PC-3 (cell line): ENCODE results near the gene APOL4. TPM values are rescaled to one million over a fixed set of nuclear protein-coding genes. Genes with fewer than 3 reads are reported as not detected.

Source experiments
- ATAC-seq: fragments of 200-7000 bp; cut with Tn5 transposase; 2 replicates; pipeline ENCODE4 v1.9.1; 2020; ENCODE audit warnings: mild to moderate bottlenecking, moderate library complexity
- BruUV-seq: library from RNA; stranded (reverse); fragments of 400-500 nt; replicated peaks from 2 replicates; lab custom pipeline; 2021; lab: Mats Ljungman, UMichigan
- CTCF ChIA-PET: fragments of 300-600 bp; sonication (Branson Sonifier 250); formaldehyde crosslinking; loops from one replicate; lab custom pipeline; 2022; ENCODE audit warnings: antibody characterized with exemption; lab: Charles Lee
- POLR2A ChIA-PET: fragments of 300-600 bp; sonication (Branson Sonifier 250); formaldehyde crosslinking; loops from one replicate; lab custom pipeline; 2022; ENCODE audit warnings: antibody characterized with exemption; ENCODE audit not compliant: unreplicated experiment; lab: Charles Lee
- DNase-seq: peaks from one replicate; pipeline ENCODE4 v3.0.0-alpha.2; 2015
- H2AFZ ChIP-seq: fragments of 300-600 bp; sonication (generic); 2 replicates; pipeline ENCODE4 v1.6.0; 2016; ENCODE audit warnings: antibody characterized with exemption, low read length
- H3F3A ChIP-seq: fragments of 300-600 bp; sonication (generic); one replicate; pipeline ENCODE4 v1.6.0; 2017; ENCODE audit warnings: antibody characterized with exemption, low read length, control low read depth, mild to moderate bottlenecking; ENCODE audit not compliant: unreplicated experiment
- H3K27ac ChIP-seq: fragments of 300-600 bp; sonication (generic); 2 replicates; pipeline ENCODE4 v1.5.1; 2016; ENCODE audit warnings: mild to moderate bottlenecking, low read length
- H3K27me3 ChIP-seq: fragments of 300-600 bp; sonication (generic); 2 replicates; pipeline ENCODE4 v1.6.1; 2016; ENCODE audit warnings: low read length, mixed read lengths
- H3K36me3 ChIP-seq: fragments of 300-600 bp; sonication (generic); 2 replicates; pipeline ENCODE4 v1.6.1; 2016; ENCODE audit warnings: low read depth, mixed run types, low read length, mixed read lengths
- H3K4me1 ChIP-seq: fragments of 300-600 bp; sonication (generic); 2 replicates; pipeline ENCODE4 v1.5.1; 2016; ENCODE audit warnings: low read length; ENCODE audit not compliant: insufficient read depth
- H3K4me2 ChIP-seq: fragments of 300-600 bp; sonication (generic); 2 replicates; pipeline ENCODE4 v1.6.0; 2016; ENCODE audit warnings: low read length
- H3K4me3 ChIP-seq: fragments of 300-600 bp; sonication (generic); 2 replicates; pipeline ENCODE4 v1.5.1; 2016; ENCODE audit warnings: mild to moderate bottlenecking, low read length, mixed read lengths
- H3K79me2 ChIP-seq: fragments of 300-600 bp; sonication (generic); 2 replicates; pipeline ENCODE4 v1.6.1; 2017; ENCODE audit warnings: low read length, mixed read lengths
- H3K9ac ChIP-seq: fragments of 300-600 bp; sonication (generic); 2 replicates; pipeline ENCODE4 v1.6.0; 2016; ENCODE audit warnings: mild to moderate bottlenecking, low read length
- H3K9me2 ChIP-seq: fragments of 300-600 bp; sonication (generic); replicated peaks from 2 replicates; pipeline ENCODE4 v1.6.1; 2016; ENCODE audit warnings: mixed run types, low read length, mixed read lengths
- H3K9me3 ChIP-seq: fragments of 300-600 bp; sonication (generic); 2 replicates; pipeline ENCODE4 v1.6.1; 2016; ENCODE audit warnings: low read length, mixed read lengths
- H4K20me1 ChIP-seq: fragments of 300-600 bp; sonication (generic); 2 replicates; pipeline ENCODE4 v1.6.1; 2016; ENCODE audit warnings: low read length, mixed read lengths
- CTCF ChIP-seq: fragments of 300-600 bp; sonication (generic); conservative IDR thresholded peaks from 2 replicates; pipeline ENCODE4 v1.5.1; 2017; ENCODE audit warnings: antibody characterized with exemption, low read depth, mild to moderate bottlenecking, low read length
- EZH2 ChIP-seq: fragments of 300-600 bp; sonication (generic); IDR thresholded peaks from one replicate; pipeline ENCODE4 v1.6.1; 2017; ENCODE audit warnings: antibody characterized with exemption, mild to moderate bottlenecking, low read length; ENCODE audit not compliant: unreplicated experiment
- EZH2phosphoT487 ChIP-seq: fragments of 300-600 bp; sonication (generic); IDR thresholded peaks from 2 replicates; pipeline ENCODE4 v1.6.1; 2018; ENCODE audit warnings: mild to moderate bottlenecking, antibody characterized with exemption, low read length, borderline replicate concordance
- intact Hi-C: fragments of 100-400 bp; cut with micrococcal nuclease; formaldehyde crosslinking; loops from 2 replicates; pipeline ENCODE4 v1.9.0; 2023
- total RNA-seq: library from RNA; depleted of rRNA; stranded (reverse); fragments of >200 nt; gene quantifications from 2 replicates; pipeline ENCODE4 v1.2.3, GENCODE V29; 2014

The APOL4 gene
- total RNA-seq, 1 experiment from 2014 or later = 0.04 TPM

- CTCF ChIA-PET = interaction anchor here (0.7 kb wide), 1 partner anchor 157 kb away, joined by 3 read pairs; no protein-coding TSS in a partner anchor
- DNase-seq = no peak
- H3K9me2 ChIP-seq = no peaks in the 10 kb centered on the region
- no peak overlapping the region for H2AFZ ChIP-seq
- POLR2A ChIA-PET = interaction anchor here (0.6 kb wide), 1 partner anchor 27 kb away, joined by 4 read pairs; no protein-coding TSS in a partner anchor
- no peak overlapping the region for H3K4me3 ChIP-seq
- no peaks in the 10 kb centered on the region for H3K4me1 ChIP-seq
- no peaks in the 10 kb centered on the region; the same call in 1 of the 2 replicates for H3K36me3 ChIP-seq
- intact Hi-C loops = loop anchor here (2.0 kb wide), 1 partner anchor 26 kb away; no protein-coding TSS in a partner anchor
- TF ChIP-seq EZH2phosphoT487 (no peak), CTCF (no peak), EZH2 (no peak)
- H3F3A ChIP-seq = no peaks in the 10 kb centered on the region
- no TSS peak for BruUV-seq
- no peak overlapping the region for H3K4me2 ChIP-seq
- no peaks in the 10 kb centered on the region for H3K9me3 ChIP-seq
- H3K9ac ChIP-seq = no peak overlapping the region
- no peaks in the 10 kb centered on the region for H3K79me2 ChIP-seq
- H4K20me1 ChIP-seq = no peaks in the 10 kb centered on the region
- no peak overlapping the region for H3K27ac ChIP-seq
- no peak for ATAC-seq
- no peaks in the 10 kb centered on the region for H3K27me3 ChIP-seq
Observed at GRCh38 chr22:36194385-36194784, 7.2 kb downstream of the APOL4 start.

GRCh38 chr22:36193577-36193976 is 8.0 kb downstream of the APOL4 start:
- intact Hi-C loops = no loop called here
- Histone ChIP-seq H3K9ac (no peak overlapping the region), H3K4me1 (no peaks in the 10 kb centered on the region), H4K20me1 (no peaks in the 10 kb centered on the region), H3K4me2 (no peak overlapping the region), H2AFZ (no peak overlapping the region), H3F3A (no peaks in the 10 kb centered on the region), H3K27me3 (no peaks in the 10 kb centered on the region), H3K4me3 (no peak overlapping the region), H3K79me2 (no peaks in the 10 kb centered on the region), H3K27ac (no peak overlapping the region), H3K9me2 (no peaks in the 10 kb centered on the region), H3K36me3 (no peaks in the 10 kb centered on the region; the same call in 1 of the 2 replicates), H3K9me3 (no peaks in the 10 kb centered on the region)
- TF ChIP-seq EZH2phosphoT487 (no peak), EZH2 (no peak), CTCF (no peak)
- DNase-seq (no peak), ATAC-seq (no peak)
- CTCF ChIA-PET = no interaction called here
- BruUV-seq = no TSS peak
- POLR2A ChIA-PET = no interaction called here

GRCh38 chr22:36193171-36193570 is 8.4 kb downstream of the APOL4 start:
- ChIA-PET CTCF (no interaction called here), POLR2A (no interaction called here)
- H4K20me1 ChIP-seq = no peaks in the 10 kb centered on the region
- intact Hi-C loops = no loop called here
- H3K27ac ChIP-seq = no peak overlapping the region
- DNase-seq (no peak), ATAC-seq (no peak)
- H3K9me3 ChIP-seq = no peaks in the 10 kb centered on the region
- H3K79me2 ChIP-seq = no peaks in the 10 kb centered on the region
- no peak overlapping the region for H3K9ac ChIP-seq
- H2AFZ ChIP-seq = no peak overlapping the region
- no peaks in the 10 kb centered on the region; the same call in 1 of the 2 replicates for H3K36me3 ChIP-seq
- no peaks in the 10 kb centered on the region for H3K4me1 ChIP-seq
- H3K4me2 ChIP-seq = no peak overlapping the region
- BruUV-seq = no TSS peak
- no peaks in the 10 kb centered on the region for H3F3A ChIP-seq
- H3K9me2 ChIP-seq = no peaks in the 10 kb centered on the region
- no peak overlapping the region for H3K4me3 ChIP-seq
- no peaks in the 10 kb centered on the region for H3K27me3 ChIP-seq
- TF ChIP-seq CTCF = no peak
- TF ChIP-seq EZH2phosphoT487 = no peak
- no peak for TF ChIP-seq EZH2
